ENCODE measurements around the gene TMEM87A. TPM values are rescaled to one million over a fixed set of nuclear protein-coding genes. Genes with fewer than 3 reads are reported as not detected.

Gene TMEM87A
- total RNA-seq, 1 donor from 2014 or later, result 52.6 TPM

GRCh38 chr15:42171795-42172194 is 101.4 kb downstream of the TMEM87A start:
- H3K27ac Mint-ChIP-seq, result no peak overlapping the region
- peaks cover 78% of the 10 kb centered on the region for H3K36me3 Mint-ChIP-seq (ENCODE audit: low read depth)
- POLR2A ChIA-PET, result no interaction called here
- DNase-seq, result no peak
- no peak for TF ChIP-seq CTCF (IDR thresholded peaks at IDR 0.05)
- no peaks in the 10 kb centered on the region for H3K27me3 Mint-ChIP-seq
- H3K9me3 Mint-ChIP-seq, result no peaks in the 10 kb centered on the region
- H3K4me1 Mint-ChIP-seq, result peaks cover 10% of the 10 kb centered on the region
- no peak overlapping the region for H3K4me3 Mint-ChIP-seq
- no peak for ATAC-seq (ENCODE audit: low read depth)
- CTCF ChIA-PET, result no interaction called here
- intact Hi-C loops (cut with micrococcal nuclease), result no loop called here

DNA sequence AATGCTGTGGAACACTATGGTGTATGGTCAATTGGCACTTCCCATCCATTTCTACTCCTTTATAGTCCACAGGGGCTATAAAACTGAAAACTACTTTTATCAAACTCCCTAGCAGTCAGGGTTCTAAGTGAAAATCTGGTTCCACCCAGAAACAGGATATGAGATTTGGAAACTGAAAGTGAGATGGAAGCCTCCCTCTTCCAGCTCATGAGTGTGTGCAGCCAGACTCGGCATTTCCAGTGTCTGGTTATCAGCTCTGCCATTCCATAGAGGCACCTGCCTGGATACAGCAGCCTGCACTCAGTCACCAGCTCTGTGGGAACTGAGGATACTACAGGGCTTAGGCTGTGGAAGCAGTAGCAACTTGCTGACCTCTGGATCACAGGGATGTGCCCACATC is 102.1 kb downstream of the TMEM87A start:
- CTCF ChIA-PET, result no interaction called here
- no peak for TF ChIP-seq CTCF (IDR thresholded peaks at IDR 0.05)
- DNase-seq (no peak), ATAC-seq (ENCODE audit: low read depth) (no peak)
- Mint-ChIP-seq H3K9me3 (no peaks in the 10 kb centered on the region), H3K4me3 (no peak overlapping the region), H3K4me1 (peaks cover 10% of the 10 kb centered on the region), H3K27me3 (no peaks in the 10 kb centered on the region), H3K27ac (no peak overlapping the region), H3K36me3 (ENCODE audit: low read depth) (peaks cover 82% of the 10 kb centered on the region)
- POLR2A ChIA-PET, result no interaction called here
- intact Hi-C loops (cut with micrococcal nuclease), result no loop called here

GRCh38 chr15:42166225-42166940 is 106.8 kb downstream of the TMEM87A start:
- TF ChIP-seq CTCF (IDR thresholded peaks at IDR 0.05), result no peak
- Mint-ChIP-seq H3K36me3 (ENCODE audit: low read depth) (peaks cover 86% of the 10 kb centered on the region), H3K4me1 (peaks cover 4% of the 10 kb centered on the region), H3K27ac (no peak overlapping the region), H3K9me3 (no peaks in the 10 kb centered on the region), H3K27me3 (no peaks in the 10 kb centered on the region), H3K4me3 (no peak overlapping the region)
- ATAC-seq (ENCODE audit: low read depth) (no peak), DNase-seq (no peak)
- POLR2A ChIA-PET, result no interaction called here
- intact Hi-C loops (cut with micrococcal nuclease), result no loop called here
- CTCF ChIA-PET, result no interaction called here

DNA sequence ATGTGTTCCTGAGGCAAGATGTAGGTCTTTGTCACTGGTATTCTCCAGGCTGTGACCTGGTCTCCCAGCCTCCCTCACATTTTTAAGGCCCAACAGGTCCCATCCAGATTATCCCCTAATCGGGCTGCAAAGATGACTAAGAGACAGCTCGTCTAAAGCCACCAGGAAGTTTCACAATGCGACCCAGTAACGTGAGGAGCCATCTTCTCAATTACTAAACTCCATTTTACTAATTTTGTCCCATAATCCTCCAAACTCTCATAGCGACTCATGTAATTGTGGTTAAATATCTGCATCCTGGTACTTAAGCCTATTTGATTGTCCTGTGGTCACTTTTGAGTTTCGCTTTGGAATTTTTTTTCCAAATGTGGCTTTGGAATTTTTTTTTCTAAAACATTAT is 108.1 kb downstream of the TMEM87A start:
- Mint-ChIP-seq H3K36me3 (ENCODE audit: low read depth) (peaks cover 92% of the 10 kb centered on the region), H3K4me3 (no peak overlapping the region), H3K27ac (no peak overlapping the region), H3K4me1 (no peaks in the 10 kb centered on the region), H3K9me3 (no peaks in the 10 kb centered on the region), H3K27me3 (no peaks in the 10 kb centered on the region)
- intact Hi-C loops (cut with micrococcal nuclease), result no loop called here
- CTCF ChIA-PET, result no interaction called here
- POLR2A ChIA-PET, result no interaction called here
- no peak for ATAC-seq (ENCODE audit: low read depth)
- no peak for DNase-seq
- TF ChIP-seq CTCF (IDR thresholded peaks at IDR 0.05), result no peak

DNA sequence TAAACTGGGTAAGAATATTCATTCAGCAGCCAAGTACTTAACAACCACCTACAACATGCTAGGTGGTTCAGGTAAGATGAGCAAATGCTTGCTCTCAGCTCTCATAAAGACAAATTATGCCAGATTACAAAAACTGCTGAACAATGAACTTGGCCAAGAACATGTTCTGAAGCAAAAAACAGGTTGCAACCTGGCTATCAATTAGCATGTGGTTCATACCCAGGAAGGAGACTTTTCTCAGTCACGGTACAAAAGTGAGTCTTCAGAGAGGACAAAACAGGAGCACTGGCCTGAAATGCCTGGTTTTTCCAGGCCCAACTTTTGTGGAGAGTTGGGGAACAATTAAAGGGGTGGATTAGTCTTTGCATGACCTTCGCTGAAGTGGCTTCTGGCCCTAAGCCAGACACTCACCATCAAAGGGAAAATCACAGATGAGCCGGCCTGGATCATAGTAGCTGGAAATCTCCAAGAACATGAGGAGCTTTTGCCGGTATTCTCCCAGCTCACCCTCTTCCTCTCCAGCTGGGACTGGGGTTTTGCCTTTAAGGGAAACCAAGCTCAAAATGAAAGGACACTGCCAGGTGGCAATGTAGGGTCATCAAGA is 109.2 kb downstream of the TMEM87A start:
- POLR2A ChIA-PET, result no interaction called here
- peaks cover 94% of the 10 kb centered on the region for H3K36me3 Mint-ChIP-seq (ENCODE audit: low read depth)

More for the DNA sequence above, 109.2 kb downstream of the TMEM87A start:
- H3K27ac Mint-ChIP-seq, result no peak overlapping the region
- DNase-seq, result no peak
- CTCF ChIA-PET, result no interaction called here
- no peaks in the 10 kb centered on the region for H3K9me3 Mint-ChIP-seq
- H3K4me1 Mint-ChIP-seq, result no peaks in the 10 kb centered on the region
- no peak for ATAC-seq (ENCODE audit: low read depth)
- H3K4me3 Mint-ChIP-seq, result no peak overlapping the region
- H3K27me3 Mint-ChIP-seq, result no peaks in the 10 kb centered on the region
- TF ChIP-seq CTCF (IDR thresholded peaks at IDR 0.05), result no peak
- intact Hi-C loops (cut with micrococcal nuclease), result no loop called here

Data from activated B cell treated with CpG ODN at 0.5 μM for 24 hours (primary cell).